K562 treated with DMSO at 1 percent for 48 hours (cell line): ENCODE data around the gene DIAPH3. TPM values are rescaled to one million over a fixed set of nuclear protein-coding genes. Genes with fewer than 3 reads are reported as not detected.

ENCODE experiments used
- total RNA-seq: library from RNA; unstranded; fragments of 300-600 nt; gene quantifications from 2 replicates; pipeline ENCODE4 v1.2.3, GENCODE V29; 2022; ENCODE audit warnings: low replicate concordance; ENCODE audit errors: extremely low read depth

The DIAPH3 gene
- not detected in 2 replicates for total RNA-seq

GRCh38 chr13:60163478-60164233 is at the start of gene DIAPH3:
DIAPH3 (minus strand) TSS chr13:60163928; CDS start chr13:60163766, 162 bp downstream.

Other genes with a start within 250 kb of the DIAPH3 start
- not detected in 2 replicates for gene TDRD3, start 233.3 kb upstream of the DIAPH3 start, total RNA-seq